Panc1 (cell line): ENCODE measurements around the gene ALK. TPM values are rescaled to one million over a fixed set of nuclear protein-coding genes. Genes with fewer than 3 reads are reported as not detected.

ENCODE experiments used
- ATAC-seq: fragments of 200-7000 bp; cut with Tn5 transposase; 2 replicates; pipeline ENCODE4 v1.9.1; 2020; ENCODE audit warnings: mild to moderate bottlenecking, moderate library complexity
- BruUV-seq: library from RNA; stranded (reverse); fragments of 400-500 nt; replicated peaks from 2 replicates; lab custom pipeline; 2021; lab: Mats Ljungman, UMichigan
- CTCF ChIA-PET: fragments of 300-600 bp; sonication (Branson Sonifier 250); formaldehyde crosslinking; loops from one replicate; lab custom pipeline; 2022; ENCODE audit warnings: antibody characterized with exemption; lab: Charles Lee
- POLR2A ChIA-PET: fragments of 300-600 bp; sonication (Branson Sonifier 250); formaldehyde crosslinking; loops from one replicate; lab custom pipeline; 2022; ENCODE audit warnings: antibody characterized with exemption; lab: Charles Lee
- DNase-seq: peaks from one replicate; pipeline ENCODE4 v3.0.0-alpha.2; 2010; ENCODE audit warnings: low read depth, low spot score
- H3K27ac ChIP-seq: 2 replicates; pipeline ENCODE4 v1.5.1; 2011; ENCODE audit warnings: mild to moderate bottlenecking, low read length, inconsistent platforms
- H3K27me3 ChIP-seq: fragments of 200-500 bp; sonication (Bioruptor generic); 2 replicates; pipeline ENCODE4 v1.6.0; 2014; ENCODE audit warnings: low read length, inconsistent platforms; ENCODE audit not compliant: control insufficient read depth, insufficient read depth
- H3K36me3 ChIP-seq: fragments of 200-500 bp; sonication (Bioruptor generic); 2 replicates; pipeline ENCODE4 v1.5.1; 2014; ENCODE audit warnings: inconsistent platforms, mild to moderate bottlenecking, low read length, moderate library complexity; ENCODE audit not compliant: control insufficient read depth, insufficient read depth
- H3K4me1 ChIP-seq: 2 replicates; pipeline ENCODE4 v1.5.1; 2011; ENCODE audit warnings: inconsistent platforms, mild to moderate bottlenecking, low read length, moderate library complexity; ENCODE audit not compliant: control insufficient read depth, insufficient read depth
- H3K4me3 ChIP-seq, 2 experiments: 2 replicates each; pipeline ENCODE4 v1.5.1; 2011 to 2012; ENCODE audit warnings: low read depth in 2 of 2, low read length in 2 of 2, mild to moderate bottlenecking in 2 of 2, inconsistent platforms in 1 of 2, moderate library complexity in 1 of 2
- H3K9me3 ChIP-seq: fragments of 200-500 bp; sonication (Bioruptor generic); 2 replicates; pipeline ENCODE4 v1.5.1; 2014; ENCODE audit warnings: low read depth, mild to moderate bottlenecking, inconsistent platforms, low read length, moderate library complexity; ENCODE audit not compliant: control insufficient read depth, insufficient read depth
- CTCF ChIP-seq: fragments of 450-650 bp; IDR thresholded peaks from 2 replicates; pipeline ENCODE4 v1.5.1; 2017; ENCODE audit warnings: mild to moderate bottlenecking
- POLR2AphosphoS5 ChIP-seq: IDR thresholded peaks from 2 replicates; pipeline ENCODE4 v1.6.1; 2012; ENCODE audit warnings: mild to moderate bottlenecking, low read depth, low read length, moderate library complexity
- SIN3A ChIP-seq: IDR thresholded peaks from 2 replicates; pipeline ENCODE4 v1.6.1; 2012; ENCODE audit warnings: low read depth, mild to moderate bottlenecking, low read length, moderate library complexity, borderline replicate concordance; ENCODE audit not compliant: insufficient read depth
- TCF7L2 ChIP-seq: IDR thresholded peaks from 2 replicates; pipeline ENCODE4 v1.6.1; 2011; ENCODE audit warnings: mild to moderate bottlenecking, low read depth, low read length, inconsistent platforms
- in situ Hi-C: cut with HindIII; loops from 2 replicates; pipeline ENCODE4 v1.10.0; 2016; ENCODE audit warnings: low sequenced_read_pairs, low pct_unique_long_range_greater_than_20kb
- intact Hi-C: fragments of 100-400 bp; cut with micrococcal nuclease; formaldehyde crosslinking; loops from one replicate; pipeline ENCODE4 v1.10.0; 2022; ENCODE audit not compliant: unreplicated experiment
- total RNA-seq: library from RNA; stranded (reverse); gene quantifications from one replicate; pipeline ENCODE4 v1.2.1, GENCODE V29; 2021; ENCODE audit not compliant: unreplicated experiment
- TF ChIP-seq, protein P1 (sequence below), 2 experiments: IDR thresholded peaks; 2 replicates each; pipeline ENCODE4 v1.6.1; 2011 to 2012; ENCODE audit warnings: low read depth in 2 of 2, control low read depth in 1 of 2, low read length in 1 of 2, mild to moderate bottlenecking in 1 of 2, moderate library complexity in 1 of 2; ENCODE audit not compliant: insufficient read depth in 1 of 2

The ALK gene
- total RNA-seq, 1 experiment from 2014 or later, result not detected

- no peak for DNase-seq
- no peak for ATAC-seq
- Histone ChIP-seq H3K4me3 (no peak overlapping the region), H3K27ac (no peak overlapping the region), H3K36me3 (no peaks in the 10 kb centered on the region), H3K27me3 (no peaks in the 10 kb centered on the region), H3K9me3 (no peaks in the 10 kb centered on the region), H3K4me1 (no peaks in the 10 kb centered on the region)
- TF ChIP-seq SIN3A, result no peak
- TF ChIP-seq, protein P1, sequence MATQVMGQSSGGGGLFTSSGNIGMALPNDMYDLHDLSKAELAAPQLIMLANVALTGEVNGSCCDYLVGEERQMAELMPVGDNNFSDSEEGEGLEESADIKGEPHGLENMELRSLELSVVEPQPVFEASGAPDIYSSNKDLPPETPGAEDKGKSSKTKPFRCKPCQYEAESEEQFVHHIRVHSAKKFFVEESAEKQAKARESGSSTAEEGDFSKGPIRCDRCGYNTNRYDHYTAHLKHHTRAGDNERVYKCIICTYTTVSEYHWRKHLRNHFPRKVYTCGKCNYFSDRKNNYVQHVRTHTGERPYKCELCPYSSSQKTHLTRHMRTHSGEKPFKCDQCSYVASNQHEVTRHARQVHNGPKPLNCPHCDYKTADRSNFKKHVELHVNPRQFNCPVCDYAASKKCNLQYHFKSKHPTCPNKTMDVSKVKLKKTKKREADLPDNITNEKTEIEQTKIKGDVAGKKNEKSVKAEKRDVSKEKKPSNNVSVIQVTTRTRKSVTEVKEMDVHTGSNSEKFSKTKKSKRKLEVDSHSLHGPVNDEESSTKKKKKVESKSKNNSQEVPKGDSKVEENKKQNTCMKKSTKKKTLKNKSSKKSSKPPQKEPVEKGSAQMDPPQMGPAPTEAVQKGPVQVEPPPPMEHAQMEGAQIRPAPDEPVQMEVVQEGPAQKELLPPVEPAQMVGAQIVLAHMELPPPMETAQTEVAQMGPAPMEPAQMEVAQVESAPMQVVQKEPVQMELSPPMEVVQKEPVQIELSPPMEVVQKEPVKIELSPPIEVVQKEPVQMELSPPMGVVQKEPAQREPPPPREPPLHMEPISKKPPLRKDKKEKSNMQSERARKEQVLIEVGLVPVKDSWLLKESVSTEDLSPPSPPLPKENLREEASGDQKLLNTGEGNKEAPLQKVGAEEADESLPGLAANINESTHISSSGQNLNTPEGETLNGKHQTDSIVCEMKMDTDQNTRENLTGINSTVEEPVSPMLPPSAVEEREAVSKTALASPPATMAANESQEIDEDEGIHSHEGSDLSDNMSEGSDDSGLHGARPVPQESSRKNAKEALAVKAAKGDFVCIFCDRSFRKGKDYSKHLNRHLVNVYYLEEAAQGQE (IDR thresholded peaks at IDR 0.05; ENCODE audit: insufficient read depth in 1 of 2, low read depth in 2 of 2, low read length in 1 of 2), result no peak
- no peak for TF ChIP-seq POLR2AphosphoS5
- TF ChIP-seq CTCF, result no peak
- TF ChIP-seq TCF7L2, result no peak
- in situ Hi-C loops, result no loop called here
- ChIA-PET POLR2A (interaction anchor here (0.7 kb wide), 1 partner anchor 633 kb away, joined by 5 read pairs; no protein-coding TSS in a partner anchor), CTCF (no interaction called here)
- intact Hi-C loops, result no loop called here
- no TSS peak for BruUV-seq
Observed at GRCh38 chr2:29749843-29750242, 171.5 kb downstream of the ALK start.

DNA sequence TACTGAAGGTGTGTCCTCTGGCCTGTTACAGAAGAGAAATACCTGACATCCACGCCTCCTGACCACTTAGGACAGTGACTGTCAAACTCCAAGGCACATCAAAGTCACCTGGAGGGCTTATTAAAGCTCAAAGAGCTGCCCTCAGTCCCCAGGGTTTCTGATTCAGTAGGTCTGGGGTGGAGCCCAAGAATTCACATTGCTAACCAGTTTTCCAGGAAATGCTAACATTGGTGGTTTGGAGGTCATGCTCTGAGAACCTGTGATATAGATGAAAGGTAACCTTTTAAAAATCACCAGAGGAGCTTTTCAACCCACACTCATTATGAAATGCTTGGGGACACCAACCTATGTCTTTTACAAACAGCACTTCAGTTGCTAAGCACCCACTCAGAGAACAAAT lies 172.3 kb downstream of the ALK start:
- BruUV-seq, result no TSS peak

More for the DNA sequence above, 172.3 kb downstream of the ALK start:
- DNase-seq, result no peak
- in situ Hi-C loops, result no loop called here
- ChIA-PET CTCF (no interaction called here), POLR2A (no interaction called here)
- Histone ChIP-seq H3K9me3 (no peaks in the 10 kb centered on the region), H3K4me1 (no peaks in the 10 kb centered on the region), H3K36me3 (no peaks in the 10 kb centered on the region), H3K27ac (no peak overlapping the region), H3K4me3 (no peak overlapping the region), H3K27me3 (no peaks in the 10 kb centered on the region)
- no peak for ATAC-seq
- intact Hi-C loops, result no loop called here
- TF ChIP-seq, protein P1 (IDR thresholded peaks at IDR 0.05; ENCODE audit: insufficient read depth in 1 of 2, low read depth in 2 of 2, low read length in 1 of 2), result no peak
- TF ChIP-seq CTCF (no peak), POLR2AphosphoS5 (no peak), SIN3A (no peak), TCF7L2 (no peak)
